ENCODE measurements around the gene ZNF503. TPM values are rescaled to one million over a fixed set of nuclear protein-coding genes. Genes with fewer than 3 reads are reported as not detected.
"Not testable (repeated sequence)": the region's sequence is repeated elsewhere in the genome, so short reads cannot be mapped to it uniquely, and the experiment has no call there.

Gene ZNF503
- total and polyA plus RNA-seq, 8 donors, result 13.8 to 41.2 (median 23.4) TPM

DNA sequence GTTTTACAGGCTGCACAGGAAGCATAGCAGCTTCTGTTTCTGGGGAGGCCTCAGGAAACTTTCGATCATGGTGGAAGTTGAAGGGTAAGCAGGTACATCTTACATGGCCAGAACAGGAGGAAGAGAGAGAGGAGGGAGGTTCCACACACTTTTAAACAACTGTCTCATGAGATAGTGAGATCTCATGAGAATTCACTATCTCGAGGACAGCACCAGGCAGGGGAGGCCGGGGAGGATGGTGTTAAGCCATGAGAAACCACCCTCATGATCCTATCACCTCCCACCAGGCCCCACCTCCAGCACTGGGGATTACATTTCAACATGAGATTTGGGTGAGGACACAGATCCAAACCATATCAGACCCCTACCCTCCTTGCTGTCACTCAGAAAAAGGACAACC, 23.7 kb downstream of the ZNF503 start:
- no peak for FAIRE-seq
- no peak for ATAC-seq
- TF ChIP-seq, protein P1, sequence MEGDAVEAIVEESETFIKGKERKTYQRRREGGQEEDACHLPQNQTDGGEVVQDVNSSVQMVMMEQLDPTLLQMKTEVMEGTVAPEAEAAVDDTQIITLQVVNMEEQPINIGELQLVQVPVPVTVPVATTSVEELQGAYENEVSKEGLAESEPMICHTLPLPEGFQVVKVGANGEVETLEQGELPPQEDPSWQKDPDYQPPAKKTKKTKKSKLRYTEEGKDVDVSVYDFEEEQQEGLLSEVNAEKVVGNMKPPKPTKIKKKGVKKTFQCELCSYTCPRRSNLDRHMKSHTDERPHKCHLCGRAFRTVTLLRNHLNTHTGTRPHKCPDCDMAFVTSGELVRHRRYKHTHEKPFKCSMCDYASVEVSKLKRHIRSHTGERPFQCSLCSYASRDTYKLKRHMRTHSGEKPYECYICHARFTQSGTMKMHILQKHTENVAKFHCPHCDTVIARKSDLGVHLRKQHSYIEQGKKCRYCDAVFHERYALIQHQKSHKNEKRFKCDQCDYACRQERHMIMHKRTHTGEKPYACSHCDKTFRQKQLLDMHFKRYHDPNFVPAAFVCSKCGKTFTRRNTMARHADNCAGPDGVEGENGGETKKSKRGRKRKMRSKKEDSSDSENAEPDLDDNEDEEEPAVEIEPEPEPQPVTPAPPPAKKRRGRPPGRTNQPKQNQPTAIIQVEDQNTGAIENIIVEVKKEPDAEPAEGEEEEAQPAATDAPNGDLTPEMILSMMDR (IDR thresholded peaks at IDR 0.05), result no peak
- intact Hi-C loops (cut with DNase I), result no loop called here
- H3K27me3 ChIP-seq, result no peaks in the 10 kb centered on the region
- no peak overlapping the region for H3K4me3 ChIP-seq
- no peak for DNase-seq
- no peaks in the 10 kb centered on the region for H3K4me1 ChIP-seq
- 79 to 99% methylated on average over 3 of the region's 3 CpGs for WGBS, 2 donors
- no peak overlapping the region for H3K27ac ChIP-seq
- no peaks in the 10 kb centered on the region for H3K36me3 ChIP-seq
- H3K9me3 ChIP-seq, result no peaks in the 10 kb centered on the region

DNA sequence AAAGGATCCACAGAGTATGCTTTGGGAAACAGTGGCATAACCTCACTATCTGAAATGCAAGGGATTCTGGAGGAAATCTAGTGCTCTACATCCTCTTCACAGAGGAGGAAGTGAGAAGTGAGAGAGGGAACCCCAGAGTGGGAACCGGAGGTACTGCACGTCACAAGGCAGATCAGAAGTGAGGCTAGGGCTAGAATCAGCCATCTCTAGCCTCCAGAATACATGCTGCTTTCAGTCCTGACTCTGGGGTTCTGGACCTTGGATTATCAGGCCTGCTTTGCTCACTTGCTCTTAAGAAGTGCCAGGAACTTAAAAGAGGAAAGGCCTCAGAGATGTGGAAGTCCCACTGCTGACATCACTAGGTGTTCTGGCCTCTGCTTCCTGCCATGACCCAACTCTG, 25.7 kb downstream of the ZNF503 start:
- FAIRE-seq (no peak), DNase-seq (peak in 1 of 6 donors; percentile 28), ATAC-seq (peak in 3 of 4 donors; percentile 15 to 73 (median 67))
- TF ChIP-seq, protein P1 (IDR thresholded peaks at IDR 0.05), result no peak
- Histone ChIP-seq H3K9me3 (no peaks in the 10 kb centered on the region), H3K27me3 (no peaks in the 10 kb centered on the region), H3K36me3 (no peaks in the 10 kb centered on the region), H3K4me1 (no peaks in the 10 kb centered on the region), H3K27ac (no peak overlapping the region), H3K4me3 (no peak overlapping the region)
- 86 to 96% methylated on average over 2 of the region's 2 CpGs for WGBS, 2 donors
- intact Hi-C loops (cut with DNase I), result no loop called here

DNA sequence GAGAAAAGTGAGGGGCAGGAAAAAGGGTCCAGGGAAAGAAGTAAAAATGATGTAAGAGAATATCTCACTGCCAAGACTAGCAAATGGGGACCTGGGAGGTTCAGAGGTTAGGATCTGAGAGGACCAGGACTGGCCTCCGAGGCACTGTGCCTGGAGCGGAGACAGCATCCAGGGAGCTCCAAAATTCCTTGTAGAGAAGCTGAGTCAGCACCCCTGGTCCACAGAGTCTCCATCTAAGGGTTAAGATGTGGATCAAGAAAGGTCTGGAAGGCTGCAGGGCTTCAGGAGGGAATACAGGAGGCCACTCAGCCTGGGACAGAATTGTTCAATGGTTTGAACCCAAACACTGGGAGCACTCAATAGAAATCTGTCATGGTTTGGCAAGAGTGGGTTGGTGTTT, 30.6 kb downstream of the ZNF503 start:
- H3K27me3 ChIP-seq, result no peaks in the 10 kb centered on the region
- intact Hi-C loops (cut with DNase I), result no loop called here
- TF ChIP-seq, protein P1 (IDR thresholded peaks at IDR 0.05), result no peak
- H3K9me3 ChIP-seq, result no peaks in the 10 kb centered on the region
- H3K36me3 ChIP-seq, result no peaks in the 10 kb centered on the region
- FAIRE-seq (no peak), DNase-seq (no peak), ATAC-seq (no peak)
- 93 to 96% methylated on average over 2 of the region's 2 CpGs for WGBS, 2 donors
- no peak overlapping the region for H3K27ac ChIP-seq
- no peak overlapping the region for H3K4me3 ChIP-seq
- H3K4me1 ChIP-seq, result no peaks in the 10 kb centered on the region

DNA sequence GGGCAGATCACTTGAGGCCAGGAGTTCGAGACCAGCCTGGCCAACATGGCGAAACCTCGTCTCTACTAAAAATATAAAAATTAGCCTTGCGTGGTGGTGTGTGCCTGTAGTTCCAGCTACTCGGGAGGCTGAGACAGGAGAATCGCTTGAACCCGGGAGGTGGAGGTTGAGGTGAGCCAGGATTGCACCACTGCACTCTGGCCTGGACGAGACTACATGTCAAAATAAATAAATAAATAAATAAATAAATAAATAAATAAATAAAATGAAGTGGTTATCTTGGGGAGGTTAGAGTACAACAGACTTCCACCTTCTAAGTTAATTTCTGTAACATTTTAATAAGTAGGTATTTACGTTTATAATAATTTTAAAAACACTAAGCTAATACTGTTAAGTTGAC, 31.7 kb downstream of the ZNF503 start:
- intact Hi-C loops (cut with DNase I); ATAC-seq; H3K4me1 ChIP-seq: not testable (repeated sequence)

DNA sequence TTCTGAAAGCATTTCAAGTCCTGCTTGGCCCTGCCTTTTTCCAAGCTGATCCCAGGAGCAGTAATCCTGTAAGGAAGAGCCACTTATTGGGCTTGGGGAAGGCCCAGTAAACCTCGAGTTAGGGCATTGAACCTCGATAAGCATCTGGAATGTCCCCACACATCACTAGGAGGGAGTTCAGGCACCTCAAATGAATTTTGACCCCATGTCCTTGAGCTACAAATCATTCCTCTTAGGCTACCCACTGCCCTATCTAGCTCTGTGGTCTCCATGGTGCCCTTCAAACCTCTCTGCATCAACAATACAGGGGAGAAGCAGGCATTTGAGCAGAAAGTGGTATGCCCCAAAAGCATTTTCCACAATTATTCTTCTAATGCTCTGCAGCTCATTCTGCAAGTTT, 33.7 kb downstream of the ZNF503 start:
- H3K9me3 ChIP-seq, result no peaks in the 10 kb centered on the region
- no peak for FAIRE-seq
- H3K27me3 ChIP-seq, result no peaks in the 10 kb centered on the region
- intact Hi-C loops (cut with DNase I), result no loop called here
- no peak overlapping the region for H3K4me3 ChIP-seq
- DNase-seq, result no peak
- no peak overlapping the region for H3K27ac ChIP-seq
- WGBS, 2 donors, result 87 to 91% methylated on average over 2 of the region's 2 CpGs
- H3K4me1 ChIP-seq, result no peaks in the 10 kb centered on the region
- no peak for ATAC-seq
- TF ChIP-seq, protein P1 (IDR thresholded peaks at IDR 0.05), result no peak
- no peaks in the 10 kb centered on the region for H3K36me3 ChIP-seq

More for the DNA sequence above, 31.7 kb downstream of the ZNF503 start:
- H3K4me3 ChIP-seq, H3K36me3 ChIP-seq, H3K9me3 ChIP-seq, FAIRE-seq, H3K27me3 ChIP-seq, H3K27ac ChIP-seq, DNase-seq: not testable (repeated sequence)
- 96% methylated on average over 9 of the region's 9 CpGs for WGBS, 2 donors

All from pancreas (tissue), 10 donors.